Activated CD4-positive, alpha-beta T cell treated with anti-CD3 and anti-CD28 coated beads, Interleukin-2, amount 10 ng/mL, durations not matched to agents 7 days and 5 days (primary cell): ENCODE measurements around the gene GLRX2. TPM values are rescaled to one million over a fixed set of nuclear protein-coding genes. Genes with fewer than 3 reads are reported as not detected.
A peak's percentile ranks its signal among the peaks of the same experiment; 100 is the strongest.

Experiments
- CTCF ChIA-PET: fragments of 350-600 bp; sonication (Branson Sonifier 250); formaldehyde crosslinking; loops from one replicate; lab custom pipeline; 2021; ENCODE audit warnings: antibody characterized with exemption; lab: Charles Lee
- POLR2A ChIA-PET: fragments of 350-600 bp; sonication (Branson Sonifier 250); formaldehyde crosslinking; loops from one replicate; lab custom pipeline; 2021; ENCODE audit warnings: antibody characterized with exemption; lab: Charles Lee
- DNase-seq: peaks from one replicate; pipeline ENCODE4 v3.0.0-alpha.2; 2020
- H3K27ac Mint-ChIP-seq: one replicate; pipeline ENCODE4 v1.8.0; 2021; ENCODE audit warnings: mild to moderate bottlenecking, moderate library complexity, mixed read lengths
- H3K27me3 Mint-ChIP-seq: one replicate; pipeline ENCODE4 v1.8.0; 2021; ENCODE audit warnings: mixed read lengths
- H3K36me3 Mint-ChIP-seq: one replicate; pipeline ENCODE4 v1.8.0; 2021; ENCODE audit warnings: low read depth, mixed read lengths
- H3K4me1 Mint-ChIP-seq: one replicate; pipeline ENCODE4 v1.8.0; 2021; ENCODE audit warnings: mixed read lengths
- H3K4me3 Mint-ChIP-seq: one replicate; pipeline ENCODE4 v1.8.0; 2021; ENCODE audit warnings: mild to moderate bottlenecking, moderate library complexity, mixed read lengths
- H3K9me3 Mint-ChIP-seq: one replicate; pipeline ENCODE4 v1.8.0; 2021; ENCODE audit warnings: mixed read lengths
- total RNA-seq, 2 experiments: library from RNA; stranded (reverse); gene quantifications; one replicate each; pipeline ENCODE4 v1.2.3, GENCODE V29; 2021

GLRX2 gene
- total RNA-seq = 10 to 100 TPM; 18.7 to 19.5 TPM

- peaks cover 8% of the 10 kb centered on the region for H3K36me3 Mint-ChIP-seq
- ChIA-PET CTCF (interaction anchor here (0.7 to 3.3 kb wide), 6 partner anchors 8 to 46 kb away, joined by 3 to 15 read pairs (median 4); partner anchors contain the start of genes CDC73, RO60 and UCHL5), POLR2A (no interaction called here)
- H3K27me3 Mint-ChIP-seq = peaks cover 2% of the 10 kb centered on the region
- peak within 1 kb of the TSS; percentile 95 for H3K4me3 Mint-ChIP-seq
- peak; percentile 65 for DNase-seq
- H3K9me3 Mint-ChIP-seq = no peaks in the 10 kb centered on the region
- peak within 1 kb of the TSS; percentile 88 for H3K27ac Mint-ChIP-seq
- peaks cover 26% of the 10 kb centered on the region for H3K4me1 Mint-ChIP-seq
These were observed at the start of gene GLRX2 for GRCh38 chr1:193104907-193105820. Gene GLRX2 (minus strand): TSS chr1:193105414. CDS start chr1:193105382, 32 bp downstream.

GRCh38 chr1:193144999-193145398 lies 39.8 kb upstream of the GLRX2 start:
- Mint-ChIP-seq H3K36me3 (peaks cover 42% of the 10 kb centered on the region), H3K27ac (no peak overlapping the region)

GRCh38 chr1:193144361-193144938 lies 39.2 kb upstream of the GLRX2 start:
- no peak overlapping the region for H3K27ac Mint-ChIP-seq
- no peak overlapping the region for H3K4me3 Mint-ChIP-seq
- no peaks in the 10 kb centered on the region for H3K27me3 Mint-ChIP-seq
- DNase-seq = no peak
- H3K4me1 Mint-ChIP-seq = peaks cover 14% of the 10 kb centered on the region
- ChIA-PET POLR2A (no interaction called here), CTCF (no interaction called here)
- peaks cover 45% of the 10 kb centered on the region for H3K36me3 Mint-ChIP-seq
- no peaks in the 10 kb centered on the region for H3K9me3 Mint-ChIP-seq

More at GRCh38 chr1:193144999-193145398, 39.8 kb upstream of the GLRX2 start:
- no peaks in the 10 kb centered on the region for H3K27me3 Mint-ChIP-seq
- POLR2A ChIA-PET = no interaction called here
- no peaks in the 10 kb centered on the region for H3K9me3 Mint-ChIP-seq
- no peak for DNase-seq
- no peak overlapping the region for H3K4me3 Mint-ChIP-seq
- CTCF ChIA-PET = no interaction called here
- peaks cover 14% of the 10 kb centered on the region for H3K4me1 Mint-ChIP-seq

- no peak overlapping the region for H3K27ac Mint-ChIP-seq
- no peak overlapping the region for H3K4me3 Mint-ChIP-seq
- H3K4me1 Mint-ChIP-seq = peaks cover 14% of the 10 kb centered on the region
- H3K9me3 Mint-ChIP-seq = no peaks in the 10 kb centered on the region
- ChIA-PET CTCF (no interaction called here), POLR2A (no interaction called here)
- H3K27me3 Mint-ChIP-seq = no peaks in the 10 kb centered on the region
- DNase-seq = no peak
- peaks cover 50% of the 10 kb centered on the region for H3K36me3 Mint-ChIP-seq
These were observed 38.1 kb upstream of the GLRX2 start for GRCh38 chr1:193143285-193143684.

- peaks cover 51% of the 10 kb centered on the region for H3K36me3 Mint-ChIP-seq
- H3K4me1 Mint-ChIP-seq = peaks cover 14% of the 10 kb centered on the region
- no peaks in the 10 kb centered on the region for H3K27me3 Mint-ChIP-seq
- no peak overlapping the region for H3K27ac Mint-ChIP-seq
- POLR2A ChIA-PET = no interaction called here
- CTCF ChIA-PET = interaction anchor here (1.1 kb wide), 1 partner anchor 17 kb away, joined by 3 read pairs; no protein-coding TSS in a partner anchor
- no peaks in the 10 kb centered on the region for H3K9me3 Mint-ChIP-seq
- no peak for DNase-seq
- no peak overlapping the region for H3K4me3 Mint-ChIP-seq
These were observed 37.2 kb upstream of the GLRX2 start for GRCh38 chr1:193142409-193142808.

- H3K27ac Mint-ChIP-seq = peak overlapping the region; percentile 4
- H3K36me3 Mint-ChIP-seq = peaks cover 54% of the 10 kb centered on the region
- CTCF ChIA-PET = interaction anchor here (1.1 kb wide), 1 partner anchor 17 kb away, joined by 3 read pairs; no protein-coding TSS in a partner anchor
- H3K4me3 Mint-ChIP-seq = no peak overlapping the region
- POLR2A ChIA-PET = no interaction called here
- H3K4me1 Mint-ChIP-seq = peaks cover 14% of the 10 kb centered on the region
- no peaks in the 10 kb centered on the region for H3K9me3 Mint-ChIP-seq
- DNase-seq = no peak
- H3K27me3 Mint-ChIP-seq = no peaks in the 10 kb centered on the region
These were observed 36.6 kb upstream of the GLRX2 start for GRCh38 chr1:193141804-193142203.

GRCh38 chr1:193140254-193140653 lies 35.0 kb upstream of the GLRX2 start:
- POLR2A ChIA-PET = no interaction called here
- Mint-ChIP-seq H3K4me3 (no peak overlapping the region), H3K27ac (no peak overlapping the region), H3K27me3 (no peaks in the 10 kb centered on the region), H3K9me3 (no peaks in the 10 kb centered on the region), H3K4me1 (peaks cover 14% of the 10 kb centered on the region), H3K36me3 (peaks cover 56% of the 10 kb centered on the region)
- no peak for DNase-seq
- CTCF ChIA-PET = no interaction called here

- Mint-ChIP-seq H3K27ac (no peak overlapping the region), H3K27me3 (no peaks in the 10 kb centered on the region), H3K4me3 (no peak overlapping the region), H3K4me1 (peaks cover 29% of the 10 kb centered on the region), H3K9me3 (no peaks in the 10 kb centered on the region), H3K36me3 (peaks cover 51% of the 10 kb centered on the region)
- no peak for DNase-seq
- CTCF ChIA-PET = no interaction called here
- POLR2A ChIA-PET = no interaction called here
These were observed 26.1 kb upstream of the GLRX2 start for GRCh38 chr1:193131266-193131860.

GRCh38 chr1:193125369-193125768 lies 20.2 kb upstream of the GLRX2 start:
- H3K27ac Mint-ChIP-seq = no peak overlapping the region
- peaks cover 36% of the 10 kb centered on the region for H3K36me3 Mint-ChIP-seq
- POLR2A ChIA-PET = no interaction called here
- peaks cover 54% of the 10 kb centered on the region for H3K4me1 Mint-ChIP-seq
- peaks cover 3% of the 10 kb centered on the region for H3K27me3 Mint-ChIP-seq
- no peaks in the 10 kb centered on the region for H3K9me3 Mint-ChIP-seq
- no peak for DNase-seq
- no peak overlapping the region for H3K4me3 Mint-ChIP-seq
- CTCF ChIA-PET = interaction anchor here (0.5 to 0.9 kb wide), 3 partner anchors 12 to 615 kb away, joined by 3 to 5 read pairs (median 3); no protein-coding TSS in a partner anchor

GRCh38 chr1:193123751-193124150 lies 18.5 kb upstream of the GLRX2 start:
- H3K27me3 Mint-ChIP-seq = peaks cover 7% of the 10 kb centered on the region
- H3K4me1 Mint-ChIP-seq = peaks cover 54% of the 10 kb centered on the region
- CTCF ChIA-PET = interaction anchor here (0.8 to 1.8 kb wide), 5 partner anchors 10 to 66 kb away, joined by 3 to 6 read pairs (median 4); partner anchors contain the start of gene GLRX2
- H3K9me3 Mint-ChIP-seq = no peaks in the 10 kb centered on the region
- peak overlapping the region; percentile 92 for H3K4me3 Mint-ChIP-seq
- H3K36me3 Mint-ChIP-seq = peaks cover 29% of the 10 kb centered on the region
- peak overlapping the region; percentile 69 for H3K27ac Mint-ChIP-seq
- no peak for DNase-seq
- POLR2A ChIA-PET = no interaction called here

GRCh38 chr1:193121616-193122593 lies 16.7 kb upstream of the GLRX2 start, which contains the start of gene CDC73:
Gene CDC73 (plus strand): TSS chr1:193122031. CDS start chr1:193122201, 170 bp downstream.
- Mint-ChIP-seq H3K27ac (peak within 1 kb of the TSS; percentile 98), H3K27me3 (peaks cover 7% of the 10 kb centered on the region), H3K36me3 (peaks cover 21% of the 10 kb centered on the region), H3K4me3 (peak within 1 kb of the TSS; percentile 92), H3K9me3 (no peaks in the 10 kb centered on the region), H3K4me1 (peaks cover 56% of the 10 kb centered on the region)
- CTCF ChIA-PET = interaction anchor here (0.6 to 2.0 kb wide), 17 partner anchors 9 to 315 kb away, joined by 3 to 15 read pairs (median 4); partner anchors contain the start of genes GLRX2 and UCHL5
- POLR2A ChIA-PET = no interaction called here
- DNase-seq = peak; percentile 97
